HG03571 (cell line): Measurements from ENCODE around the gene USP26.
"Not testable (repeated sequence)": the region's sequence is repeated elsewhere in the genome, so short reads cannot be mapped to it uniquely, and the experiment has no call there.

Experiments used
- ATAC-seq: cut with Tn5 transposase; IDR thresholded peaks from one replicate; pipeline ENCODE4 v1.9.1; 2021; ENCODE audit not compliant: unreplicated experiment

The USP26 gene

DNA sequence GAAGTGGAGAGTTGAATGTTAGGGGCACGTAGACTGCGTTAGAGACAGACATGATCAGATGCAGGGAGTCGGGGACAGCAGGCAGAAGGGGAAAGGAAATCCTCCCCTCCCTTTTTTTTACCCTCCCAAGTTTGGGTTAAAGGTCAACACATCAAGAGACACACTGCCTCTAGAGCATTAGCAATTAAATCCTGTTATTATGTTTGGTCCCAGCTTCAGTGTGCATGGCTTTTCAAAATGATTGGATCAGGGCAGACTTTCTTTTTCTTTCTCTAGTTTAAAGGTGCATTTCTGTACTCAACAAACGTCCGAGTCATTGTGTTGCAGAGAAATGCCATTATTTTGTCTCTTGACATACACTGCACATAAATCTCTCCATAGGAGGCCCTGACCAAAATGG lies 63.9 kb downstream of the USP26 start:
- no peak for ATAC-seq

- no peak for ATAC-seq
Observed at GRCh38 chrX:133018229-133018628, 78.7 kb downstream of the USP26 start.

DNA sequence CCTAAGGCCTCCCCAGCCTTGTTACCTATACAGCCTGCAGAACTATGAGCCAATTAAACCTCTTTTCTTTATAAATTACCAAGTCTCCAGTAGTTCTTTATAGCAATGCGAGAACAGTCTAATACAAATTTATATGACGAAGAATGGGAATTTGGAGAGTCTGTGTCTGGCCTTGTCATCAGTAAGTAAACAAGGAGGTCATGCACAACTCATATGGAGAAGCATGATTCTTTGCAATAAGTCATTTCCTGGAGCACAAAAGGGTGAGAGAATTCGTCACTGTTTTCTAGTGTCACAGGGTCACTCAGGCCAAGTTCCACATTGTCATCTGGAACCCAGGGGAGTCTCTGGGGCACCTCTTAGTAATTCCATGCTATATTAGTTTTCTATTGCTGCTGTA lies 89.5 kb downstream of the USP26 start:
- ATAC-seq: no peak

DNA sequence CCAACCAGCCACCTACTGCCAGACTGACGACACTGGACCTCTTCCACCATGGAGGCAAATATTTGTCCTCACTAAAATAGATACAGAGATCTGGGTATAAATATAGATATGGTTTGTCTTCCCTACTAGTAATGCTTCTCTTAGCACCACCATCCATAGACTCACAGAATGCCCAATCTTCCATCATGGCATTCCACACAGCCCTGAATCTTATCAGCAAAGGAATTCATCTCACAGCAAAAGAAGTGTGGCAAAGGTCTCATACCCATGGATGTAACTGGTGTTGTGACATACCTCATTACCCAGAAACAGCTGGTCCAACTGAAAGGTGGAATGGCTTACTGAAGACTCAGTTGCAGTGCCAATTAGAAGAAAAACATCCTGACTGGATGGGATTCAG lies 91.3 kb downstream of the USP26 start:
- ATAC-seq: no peak

DNA sequence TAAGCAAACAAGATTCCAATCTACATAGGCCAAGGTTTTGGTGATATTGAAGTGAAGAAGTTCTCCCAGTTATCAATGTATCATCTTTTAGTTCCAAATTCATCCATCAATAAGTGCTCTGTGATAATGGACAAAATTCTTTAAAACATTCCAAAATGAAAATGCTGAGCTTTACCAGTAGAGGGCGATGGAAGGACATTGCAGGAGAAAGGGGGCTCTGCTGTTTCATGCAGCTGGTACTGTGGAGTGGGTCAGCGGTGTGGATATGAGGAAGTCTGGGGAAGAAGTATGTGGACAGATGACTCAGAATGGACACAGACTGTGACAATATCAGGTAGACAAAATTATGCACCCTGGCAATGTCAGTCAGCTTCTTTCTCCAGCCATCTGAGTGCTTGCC lies 91.9 kb downstream of the USP26 start:
- ATAC-seq: no peak

DNA sequence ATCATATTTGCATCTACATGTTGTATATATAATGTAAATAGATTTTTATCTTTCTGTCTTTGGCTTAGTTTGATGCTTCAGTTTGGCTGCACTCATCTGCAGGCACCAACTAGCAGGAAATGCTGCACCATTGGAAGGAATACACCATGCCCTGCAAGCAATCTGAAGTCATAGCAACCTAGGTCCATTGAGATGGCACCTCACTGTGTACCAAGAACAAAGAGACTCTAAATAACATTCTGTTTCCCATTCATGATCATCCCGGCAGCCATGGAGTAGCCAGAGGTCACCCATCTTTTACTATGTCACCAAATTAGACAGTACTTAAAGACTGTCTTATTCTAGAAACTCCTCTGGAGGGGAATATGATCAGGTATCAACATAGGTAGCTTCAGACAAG lies 97.7 kb downstream of the USP26 start:
- ATAC-seq: no peak

GRCh38 chrX:132990835-132991234 lies 106.1 kb downstream of the USP26 start:
- no peak for ATAC-seq

GRCh38 chrX:132986556-132986955 lies 110.4 kb downstream of the USP26 start:
- no peak for ATAC-seq

- ATAC-seq: no peak
Observed at GRCh38 chrX:132984058-132984650, 112.8 kb downstream of the USP26 start.

- no peak for ATAC-seq
Observed at GRCh38 chrX:132983496-132983895, 113.4 kb downstream of the USP26 start.

DNA sequence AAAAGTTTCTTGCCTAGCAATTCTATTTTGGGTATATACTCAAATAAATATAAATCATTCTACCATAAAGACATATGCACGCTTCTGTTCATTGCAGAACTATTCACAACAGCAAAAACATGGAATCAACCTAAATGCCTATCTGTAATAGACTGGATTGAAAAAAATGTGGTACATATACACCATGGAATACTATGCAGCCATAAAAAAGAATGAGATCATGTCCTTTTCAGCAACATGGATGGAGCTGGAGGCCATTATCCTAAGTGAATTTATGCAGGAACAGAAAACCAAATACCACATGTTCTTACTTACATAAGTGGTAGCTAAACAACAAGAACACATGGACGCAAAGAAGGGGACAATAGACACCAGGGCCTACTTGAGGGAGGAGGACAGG lies 116.9 kb downstream of the USP26 start:
- not testable (repeated sequence) for ATAC-seq
